Spleen (tissue), 11 donors: ENCODE measurements around the gene ATP5PF. TPM values are rescaled to one million over a fixed set of nuclear protein-coding genes. Genes with fewer than 3 reads are reported as not detected.

ENCODE experiments used
- DNase-seq: peaks from one replicate; pipeline ENCODE4 v3.0.0-alpha.2; 2020
- H3K27ac ChIP-seq, 8 donors: fragments of 200-600 bp; sonication (generic) in 7 of 8; 1 replicate in 4 of 8; 2 replicates in 4 of 8; pipeline versions ENCODE4 v1.5.0 to v1.8.0; 2016 to 2021; ENCODE audit warnings: inconsistent platforms in 4 of 8, mild to moderate bottlenecking in 4 of 8, moderate library complexity in 1 of 8
- H3K27me3 ChIP-seq, 7 donors: fragments of 200-600 bp; sonication (generic) in 6 of 7; replicated peaks in 1 of 7; 1 replicate in 4 of 7; 2 replicates in 3 of 7; pipeline versions ENCODE4 v1.5.0 to v1.8.0; 2016 to 2021; ENCODE audit warnings: inconsistent platforms in 3 of 7, mild to moderate bottlenecking in 1 of 7
- H3K36me3 ChIP-seq, 6 donors: fragments of 200-600 bp; sonication (generic) in 5 of 6; 1 replicate in 4 of 6; 2 replicates in 2 of 6; pipeline versions ENCODE4 v1.5.0 to v1.8.0; 2016 to 2021; ENCODE audit warnings: inconsistent platforms in 2 of 6
- H3K4me1 ChIP-seq, 6 donors: fragments of 200-600 bp; sonication (generic) in 5 of 6; 1 replicate in 3 of 6; 2 replicates in 3 of 6; pipeline versions ENCODE4 v1.5.0 to v1.8.0; 2016 to 2021; ENCODE audit warnings: inconsistent platforms in 3 of 6
- H3K4me3 ChIP-seq, 8 donors: fragments of 200-600 bp; sonication (generic) in 7 of 8; 1 replicate in 4 of 8; 2 replicates in 4 of 8; pipeline versions ENCODE4 v1.5.0 to v1.8.0; 2016 to 2021; ENCODE audit warnings: inconsistent platforms in 4 of 8, mild to moderate bottlenecking in 4 of 8, moderate library complexity in 2 of 8
- H3K9me3 ChIP-seq, 8 donors: fragments of 200-600 bp; sonication (generic) in 7 of 8; 1 replicate in 4 of 8; 2 replicates in 4 of 8; pipeline versions ENCODE4 v1.5.0 to v1.8.0; 2016 to 2021; ENCODE audit warnings: inconsistent platforms in 4 of 8
- POLR2A ChIP-seq, 3 donors: fragments of 450-650 bp; IDR thresholded peaks; one replicate each; pipeline ENCODE4 v1.5.1; 2017; ENCODE audit warnings: antibody characterized with exemption in 3 of 3, mild to moderate bottlenecking in 1 of 3
- POLR2AphosphoS5 ChIP-seq, 3 donors: sonication (generic); formaldehyde crosslinking; IDR thresholded peaks; one replicate each; pipeline ENCODE4 v1.5.1; 2017; ENCODE audit warnings: antibody characterized with exemption in 3 of 3
- WGBS, 5 donors: extraction: QIAGEN DNeasy Blood & Tissue Kit in 3 of 5; methylation state at CpG; one replicate each; pipeline versions ENCODE4 v1.1.5 to v1.1.7; 2013 to 2018; 5-methylcytosine and 5-hydroxymethylcytosine counted together
- intact Hi-C: fragments of 100-400 bp; cut with DNase I; formaldehyde crosslinking; loops from one replicate; pipeline ENCODE4 v1.15.0; 2023; ENCODE audit warnings: low total_unique reads
- polyA plus RNA-seq, 3 donors: library from polyadenylated mRNA; stranded (reverse); fragments of 200-250 nt; gene quantifications; one replicate each; pipeline ENCODE4 v1.2.1, GENCODE V29; 2013
- total RNA-seq, 7 donors: library from RNA; depleted of rRNA in 3 of 7; stranded (reverse); fragments of >200 nt in 3 of 7; fragmentation: NEBNext Ultra II Directional in 4 of 7; extraction: Animal tissue kit (Norgen Biotek cat#: 25700) in 4 of 7; gene quantifications; one replicate each; pipeline versions ENCODE4 v1.1.0 to v1.2.1, GENCODE V29; 2016 to 2021
- TF ChIP-seq, protein P1 (sequence below), 11 experiments: fragments of 200-600 bp in 7 of 11; fragments of 450-650 bp in 4 of 11; sonication (generic) in 4 of 11; IDR thresholded peaks in 8 of 11; conservative IDR thresholded peaks in 3 of 11; 1 replicate in 7 of 11; 2 replicates in 4 of 11; pipeline versions ENCODE4 v1.4.0 to v1.8.0; 2016 to 2021; ENCODE audit warnings: antibody characterized with exemption in 11 of 11, inconsistent platforms in 4 of 11, mild to moderate bottlenecking in 1 of 11
- donor health status: healthy with polysubstance abuse.
- donor health status: DM: no; HTN: no; CAD: no; lungs with moderate emphysema.
- donor health status: DM: no; HTN: no; CAD: no.
- donor health status: Bipolar disorder and iron deficiency.
- donor health status: healthy.
- donor health status: DM: no; HTN: no; CAD: no.
- donor health status: DM: yes; HTN: yes; CAD: no.

Gene ATP5PF
- total and polyA plus RNA-seq, 10 donors: 53.1 to 252 (median 76.2) TPM

- 78 to 95% (median 89%) methylated on average over 5 of the region's 5 CpGs for WGBS, 5 donors
- Histone ChIP-seq H3K27ac (no peak overlapping the region), H3K36me3 (no peaks in the 10 kb centered on the region), H3K27me3 (no peaks in the 10 kb centered on the region), H3K4me1 (peaks cover 0 to 6% (median 0%) of the 10 kb centered on the region in 6 donors), H3K4me3 (no peak overlapping the region), H3K9me3 (no peaks in the 10 kb centered on the region)
- DNase-seq: no peak
- intact Hi-C loops: no loop called here
- TF ChIP-seq POLR2A (IDR thresholded peaks at IDR 0.05) (no peak), POLR2AphosphoS5 (IDR thresholded peaks at IDR 0.05) (no peak)
- TF ChIP-seq, protein P1, sequence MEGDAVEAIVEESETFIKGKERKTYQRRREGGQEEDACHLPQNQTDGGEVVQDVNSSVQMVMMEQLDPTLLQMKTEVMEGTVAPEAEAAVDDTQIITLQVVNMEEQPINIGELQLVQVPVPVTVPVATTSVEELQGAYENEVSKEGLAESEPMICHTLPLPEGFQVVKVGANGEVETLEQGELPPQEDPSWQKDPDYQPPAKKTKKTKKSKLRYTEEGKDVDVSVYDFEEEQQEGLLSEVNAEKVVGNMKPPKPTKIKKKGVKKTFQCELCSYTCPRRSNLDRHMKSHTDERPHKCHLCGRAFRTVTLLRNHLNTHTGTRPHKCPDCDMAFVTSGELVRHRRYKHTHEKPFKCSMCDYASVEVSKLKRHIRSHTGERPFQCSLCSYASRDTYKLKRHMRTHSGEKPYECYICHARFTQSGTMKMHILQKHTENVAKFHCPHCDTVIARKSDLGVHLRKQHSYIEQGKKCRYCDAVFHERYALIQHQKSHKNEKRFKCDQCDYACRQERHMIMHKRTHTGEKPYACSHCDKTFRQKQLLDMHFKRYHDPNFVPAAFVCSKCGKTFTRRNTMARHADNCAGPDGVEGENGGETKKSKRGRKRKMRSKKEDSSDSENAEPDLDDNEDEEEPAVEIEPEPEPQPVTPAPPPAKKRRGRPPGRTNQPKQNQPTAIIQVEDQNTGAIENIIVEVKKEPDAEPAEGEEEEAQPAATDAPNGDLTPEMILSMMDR (IDR thresholded peaks at IDR 0.05 in 8 of 11, conservative IDR thresholded peaks at IDR 0.05 in 3 of 11): no peak
Observed at GRCh38 chr21:25710550-25710949, 24.2 kb downstream of the ATP5PF start.

- TF ChIP-seq, protein P1 (IDR thresholded peaks at IDR 0.05 in 8 of 11, conservative IDR thresholded peaks at IDR 0.05 in 3 of 11): no peak
- TF ChIP-seq POLR2A (IDR thresholded peaks at IDR 0.05) (no peak), POLR2AphosphoS5 (IDR thresholded peaks at IDR 0.05) (no peak)
- Histone ChIP-seq H3K4me1 (peaks cover 0 to 6% (median 0%) of the 10 kb centered on the region in 6 donors), H3K27me3 (no peaks in the 10 kb centered on the region), H3K36me3 (no peaks in the 10 kb centered on the region), H3K4me3 (no peak overlapping the region), H3K9me3 (no peaks in the 10 kb centered on the region), H3K27ac (no peak overlapping the region)
- no peak for DNase-seq
- intact Hi-C loops: loop anchor here (5.0 to 10.0 kb wide), 2 partner anchors 102 to 285 kb away; partner anchors contain the start of gene MRPL39
- WGBS, 5 donors: 85 to 94% (median 89%) methylated on average over 5 of the region's 5 CpGs
Observed at GRCh38 chr21:25709684-25710265, 24.9 kb downstream of the ATP5PF start.

DNA sequence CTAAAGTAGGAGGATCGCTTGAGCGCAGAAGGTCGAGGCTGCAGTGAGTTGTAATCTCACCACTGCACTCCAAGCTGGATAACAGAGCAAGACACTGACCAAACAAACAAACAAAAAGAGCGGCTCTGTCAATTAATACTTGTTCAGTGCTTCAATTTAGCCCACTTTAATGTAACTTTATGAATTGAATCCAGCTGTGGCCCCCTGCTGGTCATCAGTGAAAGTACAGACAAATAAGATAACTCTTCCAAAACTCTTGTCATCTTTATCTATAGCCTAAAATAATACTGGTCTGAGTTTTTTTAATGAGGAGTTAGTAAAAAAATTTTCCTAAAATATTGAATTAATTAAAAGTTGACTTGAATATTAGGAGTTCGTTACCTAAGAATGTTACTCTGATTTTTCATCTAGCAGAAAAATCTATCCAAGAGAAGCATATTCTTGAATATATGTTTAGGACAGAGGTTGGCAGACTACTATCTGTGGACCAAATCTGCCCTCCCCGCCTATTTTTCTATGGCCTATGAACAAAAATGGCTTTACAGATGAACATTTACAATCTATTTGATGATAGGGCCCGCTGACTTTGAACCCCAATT is 26.1 kb downstream of the ATP5PF start:
- Histone ChIP-seq H3K27ac (no peak overlapping the region), H3K27me3 (no peaks in the 10 kb centered on the region), H3K36me3 (no peaks in the 10 kb centered on the region), H3K9me3 (no peaks in the 10 kb centered on the region), H3K4me1 (peaks cover 0 to 6% (median 0%) of the 10 kb centered on the region in 6 donors), H3K4me3 (no peak overlapping the region)
- intact Hi-C loops: loop anchor here (5.0 to 10.0 kb wide), 2 partner anchors 101 to 284 kb away; partner anchors contain the start of gene MRPL39
- DNase-seq: no peak
- WGBS, 5 donors: 60 to 71% (median 62%) methylated on average over 7 of the region's 7 CpGs
- TF ChIP-seq, protein P1 (IDR thresholded peaks at IDR 0.05 in 8 of 11, conservative IDR thresholded peaks at IDR 0.05 in 3 of 11): peak; percentile 32 to 87 (median 65)
- no peak for TF ChIP-seq POLR2A (IDR thresholded peaks at IDR 0.05)

GRCh38 chr21:25701529-25701928 is 33.2 kb downstream of the ATP5PF start:
- no peak for TF ChIP-seq POLR2AphosphoS5 (IDR thresholded peaks at IDR 0.05)
- TF ChIP-seq POLR2A (IDR thresholded peaks at IDR 0.05): no peak
- TF ChIP-seq, protein P1 (IDR thresholded peaks at IDR 0.05 in 8 of 11, conservative IDR thresholded peaks at IDR 0.05 in 3 of 11): no peak
- no peaks in the 10 kb centered on the region for H3K36me3 ChIP-seq
- H3K27me3 ChIP-seq: no peaks in the 10 kb centered on the region
- H3K4me1 ChIP-seq: no peaks in the 10 kb centered on the region
- H3K27ac ChIP-seq: no peak overlapping the region
- H3K4me3 ChIP-seq: no peak overlapping the region
- no peaks in the 10 kb centered on the region for H3K9me3 ChIP-seq
- intact Hi-C loops: loop anchor here (10.0 kb wide), 1 partner anchor 277 kb away; no protein-coding TSS in a partner anchor
- WGBS, 5 donors: 60 to 76% (median 70%) methylated on average over 4 of the region's 4 CpGs
- no peak for DNase-seq
